ENCODE results near the gene TTLL9. TPM values are rescaled to one million over a fixed set of nuclear protein-coding genes. Genes with fewer than 3 reads are reported as not detected.

TTLL9 gene
- total RNA-seq, 1 experiment from 2014 or later = not detected

DNA sequence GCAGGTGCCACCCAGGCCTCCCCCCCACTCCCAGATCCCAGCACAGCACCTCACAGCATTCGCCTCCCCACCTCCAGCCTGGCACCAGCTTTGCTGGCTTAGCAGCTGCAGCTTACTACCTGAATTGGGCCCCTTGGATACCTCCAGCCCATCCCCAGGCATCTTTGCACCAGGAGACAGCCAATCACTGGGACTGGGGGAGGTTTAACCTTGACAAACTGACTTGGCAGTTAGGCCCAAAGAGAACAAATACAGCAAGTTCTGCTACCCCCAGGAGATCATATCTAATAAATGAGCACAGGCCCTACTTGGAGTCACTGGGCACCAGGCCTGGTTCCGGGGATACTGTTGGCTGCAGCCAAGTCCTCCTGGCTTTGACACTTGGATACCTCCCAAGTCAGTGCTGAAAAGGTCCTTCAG lies 72.6 kb downstream of the TTLL9 start:
- no peak for DNase-seq (ENCODE audit: low read depth)

- no peak for DNase-seq (ENCODE audit: low read depth)
Observed at GRCh38 chr20:31945319-31945718, 74.9 kb downstream of the TTLL9 start.

- DNase-seq (ENCODE audit: low read depth) = no peak
Observed at GRCh38 chr20:31945785-31946184, 75.4 kb downstream of the TTLL9 start.

DNA sequence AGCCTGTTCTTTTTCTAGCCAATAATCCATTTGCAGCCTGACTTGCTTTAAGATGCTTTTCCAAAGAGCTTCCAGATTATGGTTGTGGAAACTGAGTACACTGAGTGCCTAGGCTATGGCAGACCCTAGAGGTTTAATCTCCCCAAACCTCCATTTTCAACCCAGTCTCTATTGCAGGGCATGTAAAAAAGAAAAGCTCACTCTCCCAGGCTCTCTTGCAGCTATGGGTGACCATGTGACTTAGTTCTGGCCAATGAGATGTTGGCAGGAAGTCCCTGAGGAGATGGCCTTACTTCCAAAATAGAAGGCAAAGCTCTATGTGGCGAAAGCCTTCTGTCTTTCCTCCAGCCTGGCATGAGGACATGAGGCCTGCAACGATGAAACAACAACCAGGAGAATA lies 77.6 kb downstream of the TTLL9 start:
- peak; percentile 8 for DNase-seq (ENCODE audit: low read depth)

GRCh38 chr20:31949877-31950646 lies 79.6 kb downstream of the TTLL9 start:
- DNase-seq (ENCODE audit: low read depth) = no peak

DNA sequence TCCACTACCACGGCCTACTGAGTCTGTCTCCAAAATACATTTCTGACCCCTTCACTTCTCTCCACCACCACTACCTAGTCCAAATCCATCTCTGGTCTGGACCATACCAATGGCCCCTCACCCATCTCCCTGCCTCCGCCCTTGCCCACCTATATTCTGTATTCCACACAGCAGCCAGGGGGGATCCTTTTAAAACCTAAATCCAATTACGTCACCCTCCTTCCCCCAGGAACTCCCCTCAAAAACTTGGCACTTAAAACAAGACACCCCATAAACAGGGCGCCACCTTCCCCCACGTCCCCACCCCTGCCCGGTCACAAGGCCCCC lies 80.7 kb downstream of the TTLL9 start:
- DNase-seq (ENCODE audit: low read depth) = no peak

DNA sequence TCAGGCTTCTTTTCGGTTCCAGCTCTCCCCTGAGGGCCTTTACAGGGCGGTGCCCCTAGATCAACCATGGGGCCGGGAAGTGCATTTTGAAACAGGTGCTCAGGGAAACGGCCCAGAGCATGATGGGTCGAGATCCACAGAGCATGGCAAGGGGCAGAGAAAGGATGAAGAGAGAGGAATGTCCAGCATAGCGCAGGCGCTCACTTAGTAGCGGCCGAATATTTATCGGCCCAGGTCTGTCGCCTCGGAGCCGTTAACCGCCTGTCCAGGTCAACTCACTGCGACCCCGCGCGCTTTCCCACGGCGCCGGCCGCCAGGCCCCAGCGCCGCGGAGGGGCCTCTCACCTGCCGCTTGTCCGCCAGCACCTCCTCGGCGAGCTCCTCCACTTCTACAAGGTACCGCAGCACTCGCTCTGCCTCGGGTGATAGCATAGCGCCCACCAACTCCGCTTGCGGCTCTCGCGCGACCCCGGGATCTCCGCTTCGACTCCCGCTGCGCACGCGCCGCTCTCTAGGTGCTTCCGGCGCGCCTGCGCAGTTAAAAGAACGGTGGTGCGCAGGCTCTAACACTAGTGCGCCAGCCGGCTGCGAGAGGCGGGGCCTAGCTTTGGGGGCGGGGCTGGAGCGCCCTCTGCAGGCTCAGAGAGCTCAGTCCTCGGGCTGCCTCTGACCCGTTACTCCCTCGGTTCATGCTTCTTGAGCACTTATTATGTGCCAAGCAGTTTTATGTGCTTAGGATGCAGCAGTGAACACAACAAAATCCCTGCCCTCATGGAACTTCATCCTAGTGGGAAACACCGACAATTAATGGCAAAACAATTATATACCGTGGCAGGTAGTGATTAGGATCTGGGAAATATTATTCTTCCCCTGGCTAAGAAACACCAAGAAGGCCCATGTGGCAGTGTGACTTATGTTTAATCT lies 81.4 kb downstream of the TTLL9 start, which contains the start of gene PDRG1:
PDRG1 (minus strand) TSS at position 517 of the 924 bp plus-strand sequence; CDS start at position 432, 85 bp downstream.
- peak; percentile 91 for DNase-seq (ENCODE audit: low read depth)

GRCh38 chr20:31953556-31954148 lies 83.2 kb downstream of the TTLL9 start:
- no peak for DNase-seq (ENCODE audit: low read depth)

DNA sequence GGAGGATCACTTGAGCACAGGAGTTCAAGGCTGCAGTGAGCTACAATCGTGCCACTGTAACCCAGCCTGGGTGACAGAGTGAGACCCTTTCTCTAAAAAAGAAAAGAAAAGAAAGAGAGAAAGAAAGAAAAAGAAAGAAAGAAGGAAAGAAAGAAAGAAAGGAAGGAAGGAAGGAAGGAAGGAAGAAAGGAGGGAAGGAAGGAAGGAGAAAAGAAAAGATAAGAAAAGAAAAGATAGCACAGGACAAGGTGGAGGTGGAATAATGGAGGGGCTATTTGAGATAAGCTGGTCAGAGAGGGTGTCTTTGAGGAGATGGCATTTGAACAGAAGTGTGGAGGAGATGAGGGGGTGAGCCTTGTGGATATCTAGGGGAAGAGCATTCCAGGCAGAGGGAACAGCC lies 84.1 kb downstream of the TTLL9 start:
- DNase-seq (ENCODE audit: low read depth) = no peak

DNA sequence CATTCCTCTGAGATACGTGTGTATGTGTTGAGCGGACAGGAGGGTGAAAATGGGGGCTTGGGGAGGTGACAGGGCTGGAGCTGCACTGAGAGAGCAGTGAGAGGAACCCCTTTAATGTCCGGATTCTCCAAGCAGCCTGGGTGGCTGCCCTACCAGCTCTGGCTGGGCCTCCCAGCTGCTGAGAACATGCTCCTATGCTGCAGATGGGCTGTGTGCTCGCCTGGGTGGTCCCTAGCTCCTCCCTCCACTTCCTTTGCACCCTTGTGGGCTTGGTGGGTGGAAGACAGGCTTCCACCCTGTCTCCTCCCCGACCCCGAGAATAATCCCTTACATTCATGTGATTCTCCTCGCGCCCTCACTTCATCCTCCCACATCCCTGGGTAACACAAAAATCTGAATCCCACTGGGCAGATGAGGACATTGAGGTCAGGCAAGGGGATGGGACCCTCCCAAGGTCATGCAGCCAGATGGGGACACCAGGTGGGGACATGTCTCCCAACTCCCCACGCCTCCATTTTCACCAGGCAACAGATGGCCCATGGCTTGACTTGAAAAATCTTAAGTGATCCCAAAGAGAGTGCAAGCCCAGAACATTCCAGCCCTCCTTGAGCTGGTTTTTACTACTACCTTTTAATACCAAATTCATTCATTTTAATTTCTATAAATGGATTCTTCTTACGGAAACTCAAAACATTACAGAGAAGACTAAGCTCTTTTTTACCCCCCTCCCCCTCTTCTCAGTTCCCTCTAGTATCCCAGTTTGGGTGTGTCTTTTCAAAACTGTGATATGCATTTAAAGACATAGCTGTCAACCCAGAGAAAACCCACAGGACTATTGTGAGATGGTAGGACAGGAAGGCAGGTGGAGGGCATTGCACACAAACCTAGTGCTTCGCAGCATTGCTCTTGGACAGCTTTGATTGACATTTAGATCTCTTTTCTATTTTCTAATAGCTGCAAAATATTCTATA lies 86.4 kb downstream of the TTLL9 start:
- DNase-seq (ENCODE audit: low read depth) = no peak

DNA sequence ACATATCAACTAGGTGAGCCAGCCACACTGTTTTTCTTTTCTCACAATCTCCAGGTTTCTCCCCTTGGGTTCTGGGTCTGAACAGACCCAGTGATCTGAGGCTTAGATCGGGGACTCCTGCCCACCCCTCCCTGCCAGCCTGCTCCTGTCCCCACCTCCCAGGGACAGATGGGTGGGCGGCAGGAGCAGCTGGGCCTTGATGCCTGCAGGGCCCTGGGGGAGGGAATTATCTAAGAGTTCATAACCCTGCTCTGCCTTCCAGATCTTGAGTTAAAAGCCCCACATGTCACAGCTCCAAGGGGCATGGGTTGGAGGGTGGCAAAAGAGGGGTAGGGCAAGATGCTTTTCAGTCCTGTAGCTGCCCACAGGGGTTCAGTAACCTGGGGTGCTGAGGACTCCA lies 92.3 kb downstream of the TTLL9 start:
- DNase-seq (ENCODE audit: low read depth) = no peak

GRCh38 chr20:31963889-31964288 lies 93.5 kb downstream of the TTLL9 start:
- DNase-seq (ENCODE audit: low read depth) = no peak

DNA sequence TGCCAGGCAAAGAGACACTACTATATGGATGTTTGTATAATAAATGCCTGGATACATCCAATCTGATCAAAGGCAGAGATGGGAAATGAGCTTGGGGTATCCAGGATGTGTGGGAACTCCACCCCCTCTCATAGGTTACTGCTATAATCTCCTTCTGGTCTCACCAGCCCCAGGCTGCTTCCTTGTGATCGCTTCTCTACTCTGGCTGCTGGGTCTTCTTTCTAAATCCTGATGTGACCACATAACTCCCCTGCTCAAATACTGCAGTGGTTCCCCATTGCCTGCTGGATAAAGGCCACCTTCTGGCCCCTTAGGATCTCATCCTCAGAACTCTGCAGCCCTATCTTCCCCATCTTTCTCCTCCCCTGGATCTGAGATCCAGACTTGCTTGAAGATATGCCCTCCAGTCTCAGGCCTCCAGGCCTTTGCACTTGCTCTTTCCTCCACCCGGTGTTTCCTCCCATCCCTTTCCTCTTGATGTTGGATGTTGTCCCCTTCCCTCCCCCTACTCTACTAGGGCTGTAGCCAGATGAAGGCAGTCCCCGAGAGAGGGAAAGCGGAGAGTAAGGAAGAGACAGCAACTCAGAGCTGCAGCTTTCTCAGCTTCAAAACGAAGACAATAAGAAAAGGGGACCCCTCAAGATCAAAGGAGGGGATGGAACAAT lies 96.7 kb downstream of the TTLL9 start:
- DNase-seq (ENCODE audit: low read depth) = no peak

- no peak for DNase-seq (ENCODE audit: low read depth)
Observed at GRCh38 chr20:31967830-31968249, 97.4 kb downstream of the TTLL9 start, which contains the start of gene XKR7. TSS of gene XKR7 (plus strand) at chr20:31968151. CDS start at chr20:31968176, 25 bp downstream.

GRCh38 chr20:31968291-31969126 lies 98.1 kb downstream of the TTLL9 start:
- DNase-seq (ENCODE audit: low read depth) = peak; percentile 28

GRCh38 chr20:31969991-31970390 lies 99.6 kb downstream of the TTLL9 start:
- no peak for DNase-seq (ENCODE audit: low read depth)

- DNase-seq (ENCODE audit: low read depth) = no peak
Observed at GRCh38 chr20:31972471-31973021, 102.1 kb downstream of the TTLL9 start.

DNA sequence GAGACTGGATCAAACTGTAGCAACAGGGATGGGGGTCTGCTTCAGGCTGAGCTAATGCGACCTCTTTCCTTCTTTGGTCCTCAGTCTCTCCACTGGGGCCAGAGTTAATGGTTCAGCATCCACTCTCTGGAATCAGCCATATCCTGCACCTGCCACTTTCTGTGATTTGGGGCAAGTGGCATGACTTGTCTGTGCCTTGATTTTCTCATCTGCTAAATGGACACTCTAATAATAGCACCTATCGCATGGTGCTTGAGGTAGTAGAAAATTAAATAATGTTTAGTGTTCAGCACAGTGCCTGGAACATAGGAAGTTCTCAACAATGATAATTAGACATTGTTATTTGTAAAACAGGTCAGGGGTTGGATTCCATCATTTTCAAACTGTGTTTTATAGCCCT lies 103.9 kb downstream of the TTLL9 start:
- no peak for DNase-seq (ENCODE audit: low read depth)

- no peak for DNase-seq (ENCODE audit: low read depth)
Observed at GRCh38 chr20:31974951-31975487, 104.6 kb downstream of the TTLL9 start.

Data from LHCN-M2 (cell line).